ENCODE results near the gene TANC1.

The TANC1 gene

DNA sequence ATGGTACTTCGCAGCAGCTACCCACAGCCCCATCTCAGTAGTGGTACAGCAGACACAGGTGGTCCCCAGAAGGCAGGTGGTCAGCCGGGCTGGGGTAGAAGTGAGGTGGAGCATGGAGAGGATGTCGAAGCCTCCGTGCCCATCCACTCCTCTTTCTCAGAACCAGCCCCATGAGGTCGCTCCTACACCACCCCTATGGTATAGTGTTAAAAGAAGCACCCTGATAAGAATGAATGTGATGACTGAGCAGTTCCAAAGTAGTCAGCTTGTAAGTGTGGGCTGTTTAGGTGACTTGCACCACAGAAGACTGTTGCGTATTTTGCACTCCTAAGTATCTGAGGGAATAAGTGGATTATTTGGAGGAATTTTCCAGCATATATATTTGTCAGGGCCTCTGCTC, 206.7 kb downstream of the TANC1 start:
- no peak for DNase-seq

DNA sequence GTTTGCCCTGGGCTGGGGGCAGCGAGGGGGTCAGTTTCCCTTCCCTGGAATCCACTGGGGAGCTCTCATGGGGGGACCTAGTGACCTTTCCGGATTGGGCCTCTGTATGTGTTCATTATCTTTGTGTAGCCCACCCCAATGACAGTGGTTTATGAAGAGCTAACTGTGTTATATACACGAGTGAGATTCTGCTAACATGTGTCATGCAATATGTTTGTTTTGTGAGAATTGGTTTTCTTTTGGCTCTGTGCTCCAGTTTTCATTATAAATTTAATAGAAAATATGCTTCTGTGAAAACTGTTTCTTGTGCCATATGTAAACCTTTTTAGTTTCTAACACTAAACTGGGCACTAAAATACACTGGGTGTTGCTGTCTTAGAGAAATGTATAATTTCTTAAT, 207.5 kb downstream of the TANC1 start:
- DNase-seq = no peak

DNA sequence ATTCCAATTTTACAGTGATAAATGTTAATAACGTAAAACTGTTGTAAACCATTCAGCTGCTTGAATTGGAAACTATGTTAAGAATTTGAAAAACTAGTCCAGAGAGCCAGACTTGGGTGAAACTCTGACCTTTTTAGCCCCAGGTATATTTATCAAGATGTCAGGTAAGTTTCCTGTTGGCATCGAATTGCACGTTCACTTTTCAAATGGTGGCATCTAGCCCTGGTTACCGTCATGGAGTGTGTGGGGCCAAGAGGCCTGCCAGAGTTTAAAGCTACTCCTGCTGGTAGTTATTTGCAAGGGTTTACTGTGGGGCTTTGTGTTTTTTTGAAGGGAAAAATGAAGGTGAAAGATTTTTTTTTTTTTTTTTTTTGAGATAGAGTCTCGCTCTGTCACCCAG, 208.1 kb downstream of the TANC1 start:
- DNase-seq = no peak

DNA sequence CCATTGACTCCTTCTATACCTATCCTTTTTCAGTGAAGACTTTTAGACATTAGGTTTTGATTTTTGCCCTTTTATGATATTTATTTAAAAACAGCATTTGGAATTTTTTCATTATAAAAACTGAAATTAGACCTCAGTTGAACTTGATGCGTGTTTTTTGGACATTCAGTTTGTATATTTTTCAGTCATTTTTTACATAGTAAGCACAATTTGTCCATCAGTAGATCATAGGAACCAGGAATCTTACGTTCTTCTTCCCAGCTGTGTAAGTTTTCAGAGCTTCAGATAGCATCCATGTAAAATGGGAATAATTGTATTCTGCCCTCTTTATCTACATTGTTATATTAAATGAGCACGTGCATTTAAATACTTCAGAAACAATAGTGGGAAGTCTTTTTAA, 208.9 kb downstream of the TANC1 start:
- no peak for DNase-seq

DNA sequence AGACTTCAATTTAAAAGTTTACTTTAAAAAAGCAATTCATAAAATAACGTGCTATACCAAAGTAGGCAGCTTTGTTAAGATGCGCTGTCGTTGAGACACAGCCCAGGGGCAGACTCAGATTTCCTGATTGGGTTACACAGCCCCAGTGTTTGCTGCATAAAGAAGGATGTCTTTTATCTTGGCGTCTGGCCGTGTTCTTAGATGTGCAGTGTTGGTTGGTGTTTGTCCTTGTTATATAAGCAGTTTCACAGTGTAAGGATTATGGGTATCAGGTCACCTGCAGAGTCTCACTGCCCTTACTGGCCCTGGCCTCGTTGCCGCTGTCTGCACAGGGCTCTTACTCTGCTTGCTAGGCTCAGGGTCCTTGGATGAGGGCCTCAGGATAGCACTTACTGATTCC, 209.5 kb downstream of the TANC1 start:
- no peak for DNase-seq

DNA sequence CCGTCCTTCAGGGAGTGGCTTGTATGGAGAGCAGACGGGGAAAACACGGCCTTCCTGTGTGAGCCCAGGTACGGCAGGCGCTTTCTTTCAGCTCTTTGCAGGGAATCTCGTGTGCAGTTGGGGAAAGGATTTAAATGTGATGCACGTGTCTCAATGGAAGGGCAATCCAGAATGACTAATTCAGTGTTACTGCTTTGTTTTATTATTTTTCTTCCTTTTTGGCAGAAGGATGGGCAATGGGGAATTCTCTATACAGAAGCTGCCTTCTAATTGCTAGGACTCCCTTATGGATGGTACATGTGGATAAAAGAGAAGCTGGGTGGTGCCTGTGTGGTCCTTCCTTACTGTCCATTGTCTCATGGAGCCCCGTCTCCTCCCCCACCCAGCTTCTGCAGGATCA, 210.7 kb downstream of the TANC1 start:
- no peak for DNase-seq

DNA sequence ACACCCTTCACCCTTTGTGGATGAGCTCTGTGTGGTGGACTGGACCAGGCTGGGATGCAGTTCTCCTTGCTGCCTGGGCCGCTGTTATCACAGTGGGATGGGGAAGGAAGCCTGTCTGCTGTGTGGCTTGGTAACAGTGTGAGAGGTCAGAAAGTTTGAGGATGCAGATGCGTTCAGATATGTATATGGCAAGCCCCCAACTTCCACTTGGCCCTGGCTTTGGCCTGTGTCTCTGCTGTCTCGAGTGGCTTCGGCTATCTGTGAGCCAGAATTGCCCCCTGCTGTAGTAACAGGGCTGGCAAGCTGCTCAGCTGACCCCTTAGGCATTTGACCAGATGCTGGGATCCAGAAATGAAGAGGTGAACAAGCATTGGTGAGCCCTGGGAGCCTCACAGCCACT, 211.3 kb downstream of the TANC1 start:
- no peak for DNase-seq

DNA sequence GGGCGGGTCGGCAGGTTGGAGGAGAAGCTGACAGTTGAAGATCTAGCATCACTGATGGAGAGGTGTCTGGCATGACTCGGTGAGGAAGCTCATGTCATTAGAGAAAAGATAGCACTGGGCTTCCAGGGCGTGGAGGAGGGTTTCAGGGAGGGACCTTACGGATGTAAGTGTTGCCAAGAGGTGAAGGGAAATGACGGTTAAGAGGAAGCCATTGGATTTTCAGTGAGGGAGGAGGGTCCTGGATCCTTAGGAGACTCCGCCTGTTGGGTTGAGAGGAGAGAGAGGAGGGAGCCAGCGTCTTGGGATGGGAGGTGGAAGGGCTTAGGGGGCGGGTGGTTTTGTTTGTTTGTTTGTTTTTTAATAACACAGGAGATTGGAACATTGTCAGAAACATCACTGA, 214.9 kb downstream of the TANC1 start:
- DNase-seq = no peak

DNA sequence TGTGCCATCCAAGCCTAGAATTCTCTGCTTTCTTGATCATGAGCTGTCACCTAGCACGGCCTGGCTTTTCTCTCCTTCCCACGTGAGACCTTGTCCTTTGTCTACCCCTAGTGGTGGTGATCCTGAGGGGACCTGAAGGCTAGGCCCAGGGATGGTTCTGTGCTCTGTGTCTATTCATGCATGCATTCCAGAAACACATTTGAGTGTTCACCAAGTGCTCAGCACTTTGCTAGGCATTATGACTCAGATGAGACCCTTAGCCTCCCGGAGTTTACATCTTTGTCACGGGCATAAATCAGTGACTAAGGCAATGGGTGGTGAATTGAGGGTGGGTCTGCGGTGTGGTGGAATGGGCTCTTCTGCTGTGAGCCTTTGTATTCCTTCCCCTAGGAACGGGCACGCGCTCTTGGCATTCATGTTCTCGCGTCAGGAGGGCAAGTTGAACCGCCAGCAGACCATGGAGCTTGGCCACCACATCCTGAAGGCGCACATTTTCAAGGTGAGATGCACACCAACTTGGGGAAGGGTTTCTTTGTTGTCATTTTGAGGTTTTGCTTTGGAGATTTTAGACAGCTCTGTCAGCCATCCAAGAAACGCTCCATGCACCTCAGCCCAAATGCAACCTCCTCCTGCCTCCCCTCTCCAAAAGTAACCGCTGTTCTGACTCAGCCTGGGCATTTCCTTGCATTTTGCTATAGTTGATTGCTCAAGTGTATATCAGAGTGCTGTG, 217.1 kb downstream of the TANC1 start:
- no peak for DNase-seq

DNA sequence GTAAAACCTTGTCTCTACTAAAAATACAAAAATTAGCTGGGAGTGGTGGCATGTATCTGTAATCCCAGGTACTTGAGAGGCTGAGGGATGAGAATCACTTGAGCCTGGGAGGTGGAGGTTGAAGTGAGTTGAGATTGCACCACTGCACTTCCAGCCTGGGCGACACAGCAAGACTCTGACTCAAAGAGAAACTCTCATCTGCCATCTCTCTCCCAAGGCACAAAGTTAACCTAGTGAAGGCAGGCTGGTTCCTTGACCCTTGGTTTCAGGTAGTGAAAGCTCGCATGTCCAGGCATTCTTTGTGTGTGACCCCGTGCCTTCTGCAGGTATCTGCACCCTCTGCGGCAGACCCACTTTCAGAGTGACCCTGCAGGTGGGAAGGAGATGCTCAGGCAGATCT, 218.0 kb downstream of the TANC1 start:
- DNase-seq = no peak

DNA sequence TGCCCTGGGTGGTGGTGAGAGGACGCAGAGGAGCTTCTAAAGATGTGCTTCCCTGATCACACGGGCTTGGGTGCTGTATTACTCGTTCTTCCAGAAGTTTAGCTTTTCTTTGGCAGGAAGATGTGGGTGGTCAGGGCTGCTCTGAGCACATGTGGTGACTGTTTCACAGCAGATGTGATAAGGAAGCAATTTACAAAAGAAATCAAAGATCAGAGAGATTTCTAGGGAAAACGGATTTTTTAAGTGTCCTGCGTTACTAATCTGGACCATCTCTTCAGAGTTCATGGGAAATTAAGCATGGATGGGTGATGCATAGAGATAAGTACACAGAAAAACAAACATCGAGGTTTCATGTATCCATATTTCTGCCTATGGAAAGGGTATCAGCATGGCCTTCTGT, 218.7 kb downstream of the TANC1 start:
- no peak for DNase-seq

DNA sequence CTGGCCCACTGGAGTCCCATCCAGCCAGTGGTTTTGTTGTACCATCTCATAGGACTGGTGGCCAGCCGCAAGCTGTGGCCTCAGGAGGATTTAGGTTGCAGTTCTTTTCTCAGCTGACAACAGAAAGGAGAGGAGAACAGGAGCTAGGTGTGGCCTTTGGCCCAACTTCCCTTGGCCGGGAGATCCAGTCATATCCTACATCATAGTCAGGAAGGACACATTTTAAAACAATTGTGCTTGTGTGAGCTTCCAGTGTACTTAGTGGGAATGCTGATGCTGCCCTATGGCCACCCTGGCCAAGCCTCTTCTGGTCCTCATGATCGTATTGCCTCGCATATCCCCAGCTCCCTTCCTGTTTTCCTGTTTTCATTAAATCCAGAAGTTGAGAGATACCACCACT, 220.0 kb downstream of the TANC1 start:
- peak; percentile 37 for DNase-seq

DNA sequence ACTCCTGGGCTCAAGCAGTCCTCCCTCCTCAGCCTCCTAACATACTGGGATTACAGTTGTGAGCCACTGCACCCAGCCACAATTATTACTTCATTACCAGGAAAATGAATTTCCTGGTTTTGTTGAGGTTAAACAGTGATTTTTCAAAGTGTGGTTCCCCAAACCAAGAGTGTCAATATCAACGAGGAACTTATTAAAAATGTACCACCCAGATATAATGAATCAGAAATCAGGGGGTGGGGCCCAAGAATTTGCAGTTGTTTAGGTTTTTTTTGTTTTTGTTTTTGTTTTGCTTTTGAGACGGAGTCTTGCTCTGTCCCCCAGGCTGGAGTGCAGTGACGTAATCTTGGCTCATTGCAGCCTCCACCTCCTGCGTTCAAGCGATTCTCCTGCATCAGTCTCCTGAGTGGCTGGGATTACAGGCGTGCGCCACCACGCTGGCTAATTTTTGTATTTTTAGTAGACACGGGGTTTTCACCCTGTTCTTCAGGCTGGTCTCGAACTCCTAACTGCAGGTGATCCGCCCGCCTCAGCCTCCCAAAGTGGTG, 224.0 kb downstream of the TANC1 start:
- DNase-seq = no peak

DNA sequence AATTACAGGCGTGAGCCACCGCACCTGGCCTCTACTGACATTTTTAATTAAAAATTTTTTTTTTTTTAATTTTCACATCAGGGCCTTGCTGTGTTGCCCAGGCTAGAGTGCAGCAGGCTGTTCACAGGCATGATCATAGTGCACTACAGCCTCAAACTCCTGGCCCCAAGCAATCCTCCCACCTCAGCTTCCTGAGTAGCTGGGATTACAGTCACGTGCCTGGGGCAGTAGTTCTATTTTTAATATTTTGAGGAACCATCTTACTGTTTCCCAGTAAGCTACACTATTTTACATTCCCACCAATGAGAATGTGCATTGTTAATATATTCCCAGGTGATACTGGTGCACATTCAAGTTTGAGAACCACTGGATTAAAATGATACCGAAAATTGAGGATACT, 225.4 kb downstream of the TANC1 start:
- DNase-seq = no peak

DNA sequence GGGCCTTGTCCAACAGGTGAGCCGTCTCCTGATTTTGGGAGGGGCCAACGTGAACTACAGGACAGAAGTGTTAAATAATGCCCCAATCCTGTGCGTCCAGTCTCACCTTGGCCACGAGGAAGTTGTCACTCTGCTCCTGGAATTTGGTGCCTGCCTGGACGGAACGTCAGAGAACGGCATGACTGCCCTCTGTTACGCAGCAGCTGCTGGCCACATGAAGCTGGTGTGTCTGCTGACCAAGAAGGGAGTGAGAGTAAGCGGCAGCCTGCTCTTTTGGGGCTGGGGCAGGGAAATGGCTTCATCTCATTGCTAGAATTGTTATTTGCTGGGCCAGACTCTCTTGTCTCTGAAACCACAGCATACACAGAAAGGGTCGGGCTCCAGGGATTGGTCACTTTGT, 225.8 kb downstream of the TANC1 start:
- no peak for DNase-seq

DNA sequence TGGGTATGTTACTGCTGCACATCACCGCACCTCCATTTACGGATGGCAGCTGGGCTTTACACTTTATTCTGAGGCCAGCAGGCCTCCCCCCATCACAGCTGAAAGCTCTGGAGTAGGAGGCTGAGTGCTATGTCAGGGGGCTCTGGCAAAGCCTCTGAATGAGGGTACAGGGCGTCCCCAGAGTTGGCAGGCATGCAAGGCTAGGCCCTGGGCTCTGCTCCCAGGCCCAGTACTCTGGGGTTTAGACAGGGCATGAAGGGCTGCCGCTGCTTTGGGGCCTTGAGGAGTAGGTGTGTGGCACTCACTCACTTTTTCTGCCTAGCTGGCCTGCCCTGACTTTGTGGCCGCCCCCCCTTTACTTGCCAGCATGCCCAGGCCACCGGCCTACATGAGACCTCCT, 227.3 kb downstream of the TANC1 start:
- no peak for DNase-seq

DNA sequence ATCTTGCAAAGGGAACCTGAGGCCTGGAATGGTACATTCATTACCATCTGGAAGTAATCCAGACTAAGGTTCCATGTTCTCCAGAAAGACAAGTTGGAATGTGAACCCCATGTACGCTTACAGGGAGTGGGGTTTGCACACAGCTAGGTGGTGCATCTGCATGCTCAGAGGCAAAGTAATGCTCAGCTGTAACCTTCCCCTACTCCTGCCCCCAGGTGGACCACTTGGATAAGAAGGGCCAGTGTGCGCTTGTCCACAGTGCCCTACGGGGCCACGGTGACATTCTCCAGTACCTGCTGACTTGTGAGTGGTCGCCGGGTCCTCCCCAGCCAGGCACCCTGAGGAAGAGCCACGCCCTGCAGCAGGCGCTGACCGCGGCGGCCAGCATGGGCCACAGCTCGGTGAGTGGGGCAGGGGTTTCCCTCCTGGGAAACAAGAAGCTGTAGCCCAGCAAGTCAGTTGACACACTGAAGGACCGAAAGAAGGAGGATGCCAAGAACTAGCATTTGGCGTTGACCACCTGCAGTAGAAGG, 228.0 kb downstream of the TANC1 start:
- no peak for DNase-seq

DNA sequence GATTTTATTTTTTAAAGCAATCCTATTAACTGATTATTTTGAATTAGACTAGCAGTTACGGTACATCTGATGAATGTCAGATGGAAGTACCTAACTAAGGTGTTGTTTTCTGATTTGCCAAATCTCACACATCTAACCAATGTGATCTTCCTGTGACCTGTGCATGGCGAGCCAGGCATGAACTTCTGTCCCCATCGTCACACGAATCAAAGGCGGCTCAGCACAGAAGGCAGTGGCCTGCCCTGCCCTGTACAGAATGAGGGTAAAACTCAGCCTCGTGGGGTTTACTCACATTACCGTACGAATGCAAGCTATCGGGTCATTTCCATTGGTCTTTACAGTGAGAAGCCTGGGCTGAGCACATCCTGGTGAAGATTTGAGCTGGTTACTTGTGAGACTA, 230.8 kb downstream of the TANC1 start:
- no peak for DNase-seq

DNA sequence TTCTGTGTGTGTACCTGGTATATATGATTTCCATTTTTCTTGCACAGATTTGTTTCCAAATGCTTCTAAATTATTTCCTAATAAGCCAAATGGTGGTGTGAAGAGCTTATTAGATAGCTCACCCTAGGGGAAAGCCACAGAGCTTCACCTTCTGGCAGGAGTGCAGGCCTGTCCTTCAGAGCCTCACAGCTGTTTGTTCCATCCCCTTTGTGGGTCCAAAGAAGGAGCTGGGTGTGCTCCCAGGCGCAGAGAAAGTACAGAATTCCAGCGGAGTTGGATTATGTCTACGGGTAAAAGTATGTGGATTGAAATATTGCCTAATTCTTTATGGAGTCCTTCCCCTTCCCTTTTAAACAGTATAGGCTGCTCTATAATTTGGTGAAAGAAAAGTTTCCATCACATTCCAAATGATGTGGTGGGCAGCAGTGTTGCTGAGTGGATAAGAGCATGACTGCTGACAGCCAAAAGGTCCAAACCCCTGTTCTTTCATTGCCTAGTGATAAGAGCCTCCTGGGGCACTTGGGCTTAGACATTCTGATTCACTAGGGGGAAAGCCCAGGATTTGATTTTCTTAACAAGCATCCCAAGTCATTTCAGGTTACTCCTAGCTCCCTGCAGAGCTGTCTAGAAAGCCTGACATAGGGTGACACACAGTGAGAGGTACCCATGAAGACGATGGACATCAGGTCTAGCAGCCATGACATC, 231.5 kb downstream of the TANC1 start:
- no peak for DNase-seq

DNA sequence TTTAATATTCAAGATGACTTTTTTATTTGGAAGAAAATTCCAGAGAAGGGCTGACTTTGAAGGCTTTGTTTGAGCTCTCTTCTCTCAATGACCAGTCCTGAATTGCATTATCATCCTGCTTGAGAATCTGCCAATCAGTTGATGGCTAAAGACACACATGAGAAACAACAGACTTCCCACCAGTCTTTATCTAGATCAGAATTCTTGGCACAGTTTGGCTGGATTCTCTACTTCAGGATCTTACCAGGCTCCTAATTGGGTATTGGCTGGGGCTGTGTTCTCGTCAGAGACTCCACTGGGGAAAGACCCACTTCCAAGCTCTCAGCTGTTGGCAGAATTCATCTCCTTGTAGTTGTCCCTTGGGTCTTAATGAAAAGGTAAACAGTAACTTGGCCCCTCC, 232.1 kb downstream of the TANC1 start:
- DNase-seq = no peak

DNA sequence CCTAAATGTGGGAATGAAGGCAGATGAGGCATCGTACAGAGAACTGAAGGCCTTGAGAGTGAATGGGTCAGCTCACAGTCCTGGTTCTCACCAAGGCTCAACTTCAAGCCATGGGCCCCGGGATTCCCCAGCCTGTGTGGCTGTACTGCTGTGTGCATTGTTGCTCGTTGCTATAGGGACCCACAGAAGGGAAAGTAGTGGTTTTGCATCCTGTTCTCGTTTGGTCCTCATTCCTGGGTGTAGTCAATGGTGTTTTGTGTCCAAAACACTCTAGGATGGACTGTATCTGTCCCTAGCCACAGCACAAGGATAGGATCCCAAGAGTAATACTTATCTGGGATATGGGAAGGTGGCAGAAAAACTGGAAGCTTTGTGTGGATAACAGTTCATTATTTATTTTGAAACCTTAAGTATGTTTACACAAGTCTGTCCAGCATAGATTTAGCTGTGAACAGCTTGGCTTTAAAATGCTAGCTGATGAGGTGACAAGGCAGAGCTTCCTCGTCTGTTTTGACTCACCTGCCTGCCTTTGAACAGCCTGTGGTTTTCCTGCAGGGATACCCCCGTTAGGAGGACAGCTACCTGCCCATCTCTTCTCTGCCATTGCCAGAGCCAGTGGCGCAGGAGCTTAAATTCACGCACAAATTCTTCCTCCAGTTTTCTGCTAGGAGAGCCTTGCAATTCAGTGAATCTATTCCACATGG, 233.1 kb downstream of the TANC1 start:
- DNase-seq = peak; percentile 41

DNA sequence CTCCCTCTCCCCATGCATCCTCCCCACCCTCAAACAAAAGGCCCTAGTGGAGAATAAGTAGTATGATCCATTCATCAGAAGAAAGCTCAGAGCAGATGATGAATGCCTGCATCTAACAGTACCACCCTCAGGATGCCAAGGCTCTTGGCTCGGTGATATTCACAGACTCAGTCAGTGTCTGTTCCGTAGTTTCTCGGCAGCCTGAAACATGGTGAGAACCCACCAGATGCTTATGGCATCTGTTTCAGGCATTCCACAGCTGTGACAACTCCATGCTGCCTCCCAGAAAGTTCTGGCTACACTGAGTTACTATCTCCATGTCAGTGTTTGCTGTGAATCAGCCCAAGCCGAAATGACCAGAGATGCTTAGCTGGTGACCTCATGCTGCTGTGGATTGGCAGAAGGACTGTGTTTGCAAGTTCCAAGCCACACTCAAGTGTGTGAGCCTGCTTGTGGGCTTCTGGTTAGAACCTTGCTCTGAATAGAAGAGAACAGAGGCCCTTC, 234.2 kb downstream of the TANC1 start:
- DNase-seq = peak; percentile 70

DNA sequence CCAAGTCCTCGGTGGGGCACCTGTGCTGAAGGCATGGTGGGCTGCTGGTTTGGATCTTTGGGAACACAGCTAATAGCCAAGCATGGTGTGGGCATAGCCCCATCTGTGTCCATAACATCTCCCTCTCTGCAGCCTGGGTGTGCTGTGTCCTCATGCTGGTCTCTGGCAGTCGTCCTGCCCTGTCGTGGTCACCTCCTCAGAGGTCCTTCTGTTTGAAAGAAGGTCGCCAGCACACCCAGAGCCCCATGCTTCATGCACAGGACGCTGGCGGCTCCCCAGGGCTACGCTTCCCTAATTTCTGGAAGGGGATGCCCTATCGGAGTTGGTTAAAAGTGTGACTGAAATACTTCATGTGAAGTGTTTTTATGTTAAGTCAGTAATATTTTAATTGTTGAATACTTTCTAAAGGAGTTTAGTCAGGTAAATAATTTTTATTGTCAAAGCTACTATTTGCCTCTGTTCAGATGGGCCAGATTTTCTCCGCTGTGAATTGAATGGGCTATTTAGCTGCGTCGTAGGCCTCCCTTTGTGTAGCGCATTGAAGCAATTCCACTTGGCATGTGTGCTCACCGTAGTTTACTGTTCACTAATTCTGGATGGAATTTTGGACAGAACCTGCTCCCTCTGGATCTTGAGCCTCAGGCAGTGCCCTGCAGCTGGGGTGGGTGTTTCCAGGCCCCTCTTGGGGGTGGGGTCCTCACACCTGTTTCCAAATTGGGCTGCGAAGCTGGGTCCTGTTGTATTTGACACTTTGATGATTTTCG, 236.1 kb downstream of the TANC1 start:
- DNase-seq = no peak
